ENCODE results near the gene UBE2V1.

The UBE2V1 gene

DNA sequence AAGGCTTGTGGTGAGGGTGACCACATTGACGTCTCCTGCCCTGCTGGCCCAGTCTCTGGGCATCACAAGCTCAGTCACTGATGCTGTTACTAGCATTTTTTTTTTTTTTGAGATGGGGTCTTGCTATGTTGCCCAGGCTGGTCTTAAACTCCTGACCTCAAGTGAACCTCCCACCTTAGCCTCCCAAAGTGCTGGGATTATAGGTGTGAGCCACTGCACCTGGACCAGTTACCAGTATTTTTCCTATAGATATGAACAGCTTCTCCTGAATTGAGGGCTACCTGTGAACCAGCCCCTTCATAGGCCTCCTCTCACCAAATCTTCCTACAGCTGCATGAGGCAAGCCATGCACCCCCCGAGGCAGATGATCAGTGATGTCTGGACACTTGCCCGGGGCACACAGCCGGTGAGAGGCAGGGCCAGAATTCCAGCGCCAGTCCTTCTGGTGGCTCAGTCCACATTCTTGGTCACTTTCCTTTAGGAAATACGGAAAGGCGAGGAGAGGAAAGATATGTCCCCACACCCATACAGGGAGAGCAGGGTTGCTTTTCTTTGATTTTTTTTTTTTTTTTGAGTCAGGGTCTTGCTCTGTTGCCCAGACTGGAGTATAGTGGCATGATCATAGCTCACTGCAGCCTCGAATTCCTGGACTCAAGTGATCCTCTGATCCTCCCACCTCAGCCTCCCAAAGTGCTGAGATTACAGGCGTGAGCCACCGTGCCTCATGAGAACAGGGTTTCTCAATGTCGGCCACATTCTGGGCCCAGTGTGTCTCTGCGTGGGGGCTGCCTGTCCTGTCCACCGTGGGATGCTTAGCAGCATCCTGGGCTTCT is 50.7 kb downstream of the UBE2V1 start:
- DNase-seq (ENCODE audit: low spot score): no peak

DNA sequence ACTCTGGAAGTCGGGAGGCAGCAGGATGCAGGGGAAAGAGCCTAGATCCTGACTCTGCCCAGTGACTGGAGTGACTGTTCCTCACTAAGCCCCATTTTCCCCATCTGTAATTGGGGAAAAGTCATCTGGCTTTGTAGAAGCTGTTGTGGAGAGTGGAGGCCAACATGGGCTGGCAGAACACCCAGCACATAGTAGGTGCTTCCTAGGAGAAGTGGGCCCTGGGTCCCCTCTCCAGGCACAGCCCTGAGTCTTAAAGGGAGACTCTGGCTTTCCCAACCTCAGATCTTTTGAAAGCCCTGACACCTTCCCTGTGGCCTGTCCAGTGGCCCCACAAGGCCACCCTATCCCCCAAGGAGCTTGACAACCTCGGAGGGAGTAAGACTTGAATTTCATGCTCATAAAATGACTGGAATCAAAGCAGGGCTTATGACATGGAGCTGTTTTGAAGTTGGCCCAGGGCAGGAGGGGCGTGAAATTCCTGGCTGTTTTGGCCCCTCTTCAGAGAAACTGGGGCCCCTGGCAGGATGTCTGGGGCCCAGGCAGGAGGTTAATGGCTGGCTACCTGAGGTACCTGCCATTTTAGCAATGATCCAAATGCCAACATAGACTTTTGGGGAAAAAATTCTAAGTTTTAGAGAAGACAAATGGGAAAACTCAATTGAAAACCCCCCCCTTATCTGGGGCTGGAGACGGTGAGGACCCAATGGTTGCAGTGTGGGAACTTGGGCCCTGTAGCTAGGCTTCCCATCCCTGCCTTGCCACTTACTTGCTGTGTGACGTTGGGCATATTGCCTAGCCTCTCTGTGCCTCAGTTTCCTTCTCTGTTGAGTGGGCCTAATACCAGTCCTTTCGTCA is 51.6 kb downstream of the UBE2V1 start:
- DNase-seq (ENCODE audit: low spot score): no peak

DNA sequence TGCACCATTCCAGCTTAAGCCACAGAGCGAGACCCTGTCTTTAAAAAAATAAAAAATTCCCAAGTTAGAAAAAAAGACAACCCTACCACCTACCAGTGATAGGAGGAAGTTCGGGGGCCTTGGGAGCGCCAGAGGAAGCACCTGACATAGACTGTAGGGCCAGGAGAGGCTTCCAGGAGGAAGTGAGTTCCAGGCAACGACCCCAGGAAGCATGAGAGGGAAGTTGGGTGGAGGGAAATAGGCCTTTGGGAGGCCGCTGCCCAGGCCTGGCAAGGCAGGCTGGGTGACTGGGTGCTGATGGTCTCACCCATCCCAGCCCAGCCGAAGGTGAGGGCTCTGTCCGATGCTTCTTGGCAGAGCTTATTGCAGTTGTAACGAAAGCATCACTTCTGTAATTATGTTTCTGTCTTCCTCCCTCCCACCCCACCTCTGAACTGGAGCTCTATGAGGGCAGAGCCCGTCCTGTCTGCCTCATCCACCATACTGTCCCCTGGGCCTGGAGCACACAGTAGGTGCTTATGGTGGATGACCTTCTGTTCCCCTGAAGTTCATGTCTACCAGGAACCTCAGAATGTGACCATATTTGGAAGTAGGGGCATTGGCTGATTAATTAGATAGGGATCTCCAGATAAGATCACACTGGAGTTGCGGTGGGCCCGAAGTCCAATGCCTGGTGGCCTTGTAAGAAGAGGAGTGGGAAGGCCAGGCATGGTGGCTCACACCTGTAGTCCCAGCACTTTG is 54.1 kb downstream of the UBE2V1 start:
- DNase-seq (ENCODE audit: low spot score): no peak

DNA sequence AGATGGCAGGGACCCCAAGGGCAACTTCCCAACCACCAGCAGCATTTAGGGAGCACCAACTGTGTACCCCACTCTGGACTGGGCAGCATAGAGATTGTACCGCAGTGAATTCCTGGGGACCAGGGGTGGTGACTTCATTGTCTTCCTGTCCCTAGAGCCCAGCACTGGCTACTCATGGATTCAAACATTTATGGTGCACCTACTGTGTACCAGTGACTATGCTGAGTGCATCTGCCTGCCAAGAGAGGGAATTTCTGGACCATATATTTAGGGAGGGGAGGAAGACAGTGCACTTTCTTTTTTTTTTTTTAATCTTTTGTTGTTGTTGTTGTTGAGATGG is 55.3 kb downstream of the UBE2V1 start:
- DNase-seq (ENCODE audit: low spot score): no peak

DNA sequence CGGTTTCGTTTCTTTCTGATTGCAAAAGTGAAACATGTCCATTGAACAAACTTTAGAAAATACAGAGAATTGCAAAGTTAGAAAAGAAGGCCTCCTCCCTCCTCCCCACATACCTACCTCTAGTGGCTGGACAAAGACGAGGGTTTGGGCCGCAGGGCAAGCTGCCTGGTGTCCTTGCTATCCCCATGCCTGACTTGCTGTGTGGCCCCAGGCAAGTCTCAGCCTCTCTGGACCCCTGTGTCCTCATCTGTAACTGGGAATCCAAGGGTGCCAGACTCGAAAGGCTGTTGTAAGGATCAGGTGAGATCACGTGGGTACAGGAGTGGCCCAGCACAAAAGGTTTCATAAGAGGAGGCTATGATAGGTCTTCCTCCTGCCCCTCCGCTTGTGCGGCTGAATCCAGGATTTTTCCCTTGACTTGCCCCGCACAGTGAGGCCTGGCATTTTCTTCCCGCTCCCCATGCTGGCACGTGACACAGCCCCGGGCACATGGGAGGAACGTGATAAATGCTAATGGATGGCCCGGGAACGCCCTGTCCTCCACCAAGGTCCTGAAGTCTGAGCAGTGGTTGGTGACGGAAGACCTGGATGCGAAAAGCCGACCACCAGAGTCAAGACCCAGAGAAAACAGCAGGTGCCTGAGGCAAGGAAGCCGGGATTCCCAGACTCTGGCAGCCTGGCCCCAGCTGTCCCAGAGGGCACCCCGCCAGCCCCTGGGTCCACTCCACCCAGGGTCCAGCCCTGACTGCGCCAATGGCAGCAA is 55.8 kb downstream of the UBE2V1 start:
- DNase-seq (ENCODE audit: low spot score): no peak

DNA sequence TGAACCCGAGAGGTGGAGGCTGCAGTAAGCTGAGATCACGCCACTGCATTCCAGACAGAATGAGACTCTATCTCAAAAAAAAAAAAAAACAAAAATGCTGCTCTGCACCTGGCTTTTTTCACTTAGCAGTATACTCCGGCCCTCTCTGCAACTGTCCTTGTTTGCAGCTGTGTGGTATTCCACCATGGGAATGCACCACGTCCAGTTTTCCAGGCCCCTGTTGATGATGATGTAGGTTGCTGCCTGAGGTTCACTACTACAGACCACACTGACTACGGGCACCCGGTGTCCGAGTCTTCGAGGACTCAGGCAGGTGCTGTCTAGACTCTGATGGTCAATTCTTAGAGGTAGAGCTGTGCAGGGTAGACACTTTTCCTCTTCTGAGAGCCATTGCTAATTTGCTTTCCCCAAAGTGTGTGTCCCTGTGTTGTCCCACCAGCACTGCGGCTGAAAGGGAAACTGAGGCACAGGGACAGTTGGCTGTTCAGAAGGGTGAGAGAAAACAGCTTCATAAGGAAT is 56.5 kb downstream of the UBE2V1 start:
- DNase-seq (ENCODE audit: low spot score): no peak

DNA sequence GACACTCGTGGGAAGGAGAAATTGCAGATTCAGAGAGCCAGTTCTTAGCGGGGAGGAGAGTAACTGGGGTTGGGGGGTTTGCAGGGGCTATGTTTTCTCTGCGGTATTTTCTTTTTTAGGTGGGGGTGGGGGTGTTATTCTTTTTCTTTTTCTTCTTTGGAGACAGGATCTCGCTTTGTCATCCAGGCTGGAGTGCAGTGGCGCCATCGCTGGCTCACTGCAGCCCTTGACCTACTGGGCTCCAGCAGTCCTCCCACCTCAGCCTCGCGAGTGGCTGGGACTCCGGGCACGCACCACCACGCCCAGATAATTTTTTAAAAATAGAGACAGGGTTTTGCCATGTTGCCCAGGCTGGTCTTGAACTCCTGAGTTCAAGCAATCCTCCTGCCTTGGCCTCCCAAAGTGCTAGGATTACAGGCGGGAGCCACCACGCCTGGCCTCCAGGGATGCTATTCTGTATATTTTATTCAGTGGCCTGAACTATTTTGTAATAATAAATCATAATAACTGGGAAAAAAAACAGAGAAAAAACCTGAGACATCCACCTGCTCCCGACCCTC is 57.3 kb downstream of the UBE2V1 start:
- no peak for DNase-seq (ENCODE audit: low spot score)

DNA sequence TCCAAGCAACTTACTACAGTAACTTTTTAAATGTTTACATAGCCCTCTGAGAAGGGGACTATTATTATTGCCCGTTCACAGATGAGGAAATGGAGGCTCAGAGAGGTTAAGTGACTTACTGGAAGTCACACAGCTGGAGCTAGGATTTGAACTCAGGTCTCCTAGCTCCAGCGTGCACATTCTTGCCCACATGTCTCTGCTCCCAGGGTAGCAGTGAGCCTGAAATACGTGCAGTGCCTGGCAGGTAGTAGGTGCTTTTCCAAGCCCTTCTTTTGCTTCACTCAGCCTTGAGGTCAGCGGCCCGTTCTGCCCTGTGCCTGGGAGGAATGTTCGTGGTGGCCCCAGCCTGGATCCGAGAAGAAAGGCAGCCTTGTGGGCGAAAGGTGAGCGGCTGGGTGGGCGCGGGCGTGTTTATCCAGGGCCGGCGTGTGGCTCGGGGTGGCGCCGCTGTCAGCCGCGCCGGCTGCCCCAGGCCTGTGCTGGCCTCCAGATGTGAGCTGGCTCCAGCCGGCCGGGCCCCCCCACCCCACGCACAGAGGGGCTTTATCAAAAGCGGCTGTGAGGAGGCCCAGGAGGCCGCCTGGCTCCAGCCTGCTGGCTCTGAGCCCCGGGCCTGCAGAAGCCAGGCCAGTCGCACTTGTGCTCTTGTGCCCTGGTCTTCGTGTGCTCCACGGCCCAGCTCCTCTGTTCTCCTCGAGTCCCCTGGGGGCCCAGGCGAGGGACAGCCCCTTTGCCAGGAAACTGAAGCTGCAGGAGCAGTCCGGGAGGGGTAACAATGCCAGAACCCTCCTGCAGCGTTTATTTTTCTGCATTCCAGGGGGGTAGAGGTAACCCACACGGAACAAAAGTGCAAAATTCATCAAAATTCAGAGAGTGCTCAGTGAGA is 58.1 kb downstream of the UBE2V1 start:
- DNase-seq (ENCODE audit: low spot score): peak; percentile 58

DNA sequence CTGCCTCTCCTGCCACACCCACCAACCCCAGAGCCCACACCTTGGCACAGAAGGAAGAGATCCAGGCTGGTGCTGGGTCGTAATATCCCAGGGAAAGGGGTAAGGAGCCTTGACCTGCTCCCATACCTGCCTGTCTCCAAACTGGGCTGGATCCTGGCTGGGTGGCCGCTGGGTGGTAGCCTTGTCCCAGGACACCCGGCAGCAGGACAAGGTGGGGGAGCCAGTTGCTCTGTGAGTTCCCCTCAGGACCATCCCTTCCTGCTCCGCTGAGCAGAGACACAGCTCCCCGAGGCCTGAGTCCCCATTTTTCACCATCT is 58.8 kb downstream of the UBE2V1 start:
- DNase-seq (ENCODE audit: low spot score): no peak

DNA sequence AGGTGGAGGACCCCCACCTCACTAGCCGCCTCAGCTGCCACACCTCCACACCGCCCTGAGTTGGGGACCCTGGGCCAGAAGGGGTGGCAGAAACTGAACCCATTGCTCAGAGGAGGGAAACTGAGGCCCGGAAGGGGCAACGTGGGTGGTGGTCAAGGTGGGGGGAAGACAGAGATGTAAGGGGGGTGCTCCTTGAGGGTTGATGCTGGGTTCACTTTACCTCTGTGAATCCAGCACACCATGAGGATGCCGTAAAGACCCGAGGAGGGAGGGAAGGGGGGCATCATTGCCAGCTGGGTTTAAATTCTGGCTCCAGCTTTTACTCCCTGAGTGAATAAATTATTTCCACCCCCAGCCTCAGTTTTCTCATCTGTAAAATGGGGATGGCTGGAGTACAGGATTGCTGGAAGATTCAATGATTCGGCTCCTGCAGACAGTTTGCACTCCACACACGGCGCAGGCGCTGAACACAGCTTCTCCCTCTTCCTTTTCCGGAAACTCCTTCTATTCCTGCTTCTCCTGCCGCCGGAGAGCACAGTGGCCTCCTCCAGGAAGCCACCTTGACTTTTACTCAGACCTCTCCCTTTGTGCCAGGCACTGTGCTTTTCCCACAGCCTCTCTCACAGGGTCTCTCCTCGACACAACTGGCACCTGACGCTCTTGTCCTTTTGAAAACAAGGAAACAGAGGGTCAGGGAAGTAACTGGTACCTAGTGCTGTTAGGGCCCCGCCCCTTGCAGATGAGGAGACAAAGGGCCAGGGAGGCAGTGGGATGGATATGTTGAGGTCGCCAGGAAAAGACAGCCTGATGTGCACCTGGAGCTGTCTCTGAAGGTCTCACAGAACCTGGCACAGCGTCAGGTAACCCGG is 59.4 kb downstream of the UBE2V1 start:
- DNase-seq (ENCODE audit: low spot score): no peak

DNA sequence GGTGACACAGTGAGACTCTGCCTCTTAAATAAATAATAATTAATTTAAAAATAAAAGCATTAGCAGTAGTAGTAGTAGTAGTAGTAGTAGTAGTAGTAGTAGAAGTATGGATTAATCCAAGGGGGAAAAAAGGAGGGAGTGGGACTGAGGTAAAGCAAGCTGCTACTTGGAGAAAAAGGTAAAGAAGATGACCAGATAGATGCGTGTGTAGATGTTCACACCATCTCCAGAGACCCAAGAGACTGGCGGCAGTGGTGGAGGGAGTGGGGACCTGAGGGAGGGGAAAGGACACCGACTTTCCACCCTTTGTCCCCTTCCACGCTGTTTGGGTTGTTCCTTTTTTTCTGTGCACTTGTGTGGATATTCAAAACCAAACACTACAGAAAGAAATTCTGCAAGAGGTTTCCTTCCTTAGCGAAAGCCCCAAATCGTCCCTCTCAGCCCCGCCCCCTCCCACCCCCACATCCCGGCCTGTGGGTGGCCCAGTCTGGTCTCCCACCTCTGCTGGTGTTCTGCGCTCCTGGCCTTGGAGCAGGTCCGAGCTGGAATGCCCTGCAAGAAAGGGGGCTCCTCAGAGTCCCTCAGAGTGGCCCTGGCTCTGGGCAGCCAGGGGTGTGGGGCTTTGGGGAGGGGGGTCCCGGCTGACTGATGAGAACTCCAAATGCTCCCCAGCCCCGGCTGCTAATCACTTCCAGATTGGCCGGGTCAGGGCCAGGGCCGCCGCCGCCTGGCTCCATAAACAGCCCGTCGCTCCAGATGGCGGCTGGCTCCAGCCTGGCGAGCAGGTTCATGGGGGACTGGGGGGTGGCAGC is 60.2 kb downstream of the UBE2V1 start:
- DNase-seq (ENCODE audit: low spot score): no peak

DNA sequence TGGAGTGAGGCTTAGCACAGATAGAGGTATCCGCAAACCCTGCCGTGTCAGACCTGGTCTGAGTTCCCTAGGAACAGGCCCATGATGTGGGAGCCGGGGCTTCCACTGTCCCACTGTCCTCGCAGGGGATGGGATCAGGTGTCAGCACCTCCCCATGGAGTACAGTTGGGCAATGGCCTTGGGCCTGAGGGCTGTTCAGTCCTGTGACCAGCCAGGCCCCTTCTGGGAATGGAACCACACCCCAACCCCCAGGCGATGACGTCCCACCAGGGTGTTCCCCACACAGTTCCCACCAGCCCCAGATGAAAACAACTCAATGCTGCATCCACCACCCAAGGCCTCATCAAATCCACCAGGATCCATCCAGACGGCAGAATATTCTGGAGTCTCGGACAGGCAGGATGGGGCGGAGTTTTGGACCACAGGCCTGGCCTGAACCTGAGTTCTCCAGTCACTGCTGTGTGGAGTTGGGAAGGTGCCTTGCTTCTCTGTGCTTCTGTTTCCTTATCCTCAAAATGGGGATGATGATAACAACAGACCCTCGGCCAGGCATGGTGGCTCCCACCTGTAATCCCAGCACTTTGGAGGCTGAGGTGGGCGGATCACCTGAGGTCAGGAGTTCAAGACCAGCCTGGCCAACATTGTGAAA is 62.2 kb downstream of the UBE2V1 start:
- DNase-seq (ENCODE audit: low spot score): no peak

DNA sequence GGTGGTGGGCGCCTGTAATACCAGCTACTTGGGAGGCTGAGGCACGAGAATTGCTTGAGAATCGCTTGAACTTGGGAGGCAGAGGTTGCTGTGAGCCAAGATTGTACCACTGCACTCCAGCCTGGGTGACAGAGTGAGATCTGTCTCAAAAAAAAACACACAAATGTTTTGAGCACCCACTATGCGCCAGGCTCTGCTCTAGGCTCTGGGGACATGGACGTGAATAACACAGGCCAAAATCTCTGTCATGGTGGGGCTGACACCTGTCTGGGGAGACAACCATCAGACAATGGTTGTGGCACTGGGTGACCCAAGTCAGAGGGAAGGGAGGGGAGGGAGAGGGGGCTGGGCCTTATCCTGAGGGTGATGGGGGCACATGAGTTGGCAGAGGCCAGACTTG is 62.7 kb downstream of the UBE2V1 start:
- no peak for DNase-seq (ENCODE audit: low spot score)

DNA sequence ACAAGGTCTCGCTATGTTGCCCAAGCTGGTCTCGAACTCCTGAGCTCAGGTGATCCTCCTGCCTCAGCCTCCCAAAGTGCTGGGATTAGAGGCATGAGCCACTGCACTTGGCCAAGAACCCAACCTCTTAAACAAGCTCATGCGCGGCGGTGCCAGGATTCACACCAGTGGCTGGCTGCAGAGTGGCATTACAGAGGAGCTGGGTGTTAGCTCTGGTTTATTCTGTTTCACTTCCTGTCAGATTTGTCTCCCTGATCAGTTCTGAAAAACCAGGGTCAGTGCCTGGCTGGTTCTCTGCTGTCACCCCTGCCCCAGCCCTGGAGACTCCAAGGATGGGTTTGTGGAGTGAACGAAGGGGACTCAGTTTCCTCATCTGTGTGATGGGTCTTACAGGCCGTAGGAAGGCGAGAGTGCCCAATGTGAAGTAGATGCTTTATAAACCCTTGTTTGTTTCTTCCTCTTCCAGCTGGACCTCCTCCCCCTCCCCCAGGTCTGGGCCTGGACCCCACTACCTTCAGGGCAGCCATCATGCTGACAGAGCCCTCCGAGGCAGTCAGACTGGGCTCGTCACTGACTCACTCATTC is 63.4 kb downstream of the UBE2V1 start:
- DNase-seq (ENCODE audit: low spot score): no peak

DNA sequence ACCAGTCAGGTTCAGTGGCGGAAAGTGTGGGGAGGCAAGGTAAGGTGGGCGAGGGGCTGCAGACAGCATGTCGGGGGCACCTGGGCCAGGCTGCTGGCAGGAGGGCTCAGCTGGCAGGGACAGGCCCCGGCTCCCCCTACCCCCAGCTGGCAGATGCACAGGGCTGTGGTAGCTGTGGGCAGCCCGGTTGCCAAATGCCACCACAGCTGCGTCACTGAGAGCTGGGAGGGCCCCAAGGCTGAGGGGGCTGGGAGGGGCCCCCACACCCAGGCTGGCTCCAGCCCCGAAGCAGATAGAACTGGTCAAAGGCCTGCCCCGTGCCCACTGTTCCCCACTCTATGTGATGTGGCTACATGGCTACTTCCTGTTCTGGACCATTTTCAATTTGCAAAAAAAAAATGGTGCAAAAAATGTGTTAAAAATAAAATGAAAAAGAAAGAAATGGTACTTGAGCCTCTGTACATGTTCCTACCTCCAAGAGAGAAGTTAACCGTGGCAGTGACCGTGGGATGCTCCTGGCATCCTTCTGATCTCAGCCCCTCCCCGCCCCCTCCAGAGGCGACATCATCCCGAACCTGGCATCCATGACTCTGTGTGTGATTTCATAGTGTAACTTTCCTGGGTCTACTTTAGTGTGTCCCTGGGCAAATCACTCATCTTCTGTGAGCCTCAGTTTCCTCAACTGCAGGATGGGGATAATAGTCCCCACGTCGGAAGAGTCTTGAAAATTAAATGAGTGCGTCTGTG is 64.4 kb downstream of the UBE2V1 start:
- DNase-seq (ENCODE audit: low spot score): peak; percentile 78

DNA sequence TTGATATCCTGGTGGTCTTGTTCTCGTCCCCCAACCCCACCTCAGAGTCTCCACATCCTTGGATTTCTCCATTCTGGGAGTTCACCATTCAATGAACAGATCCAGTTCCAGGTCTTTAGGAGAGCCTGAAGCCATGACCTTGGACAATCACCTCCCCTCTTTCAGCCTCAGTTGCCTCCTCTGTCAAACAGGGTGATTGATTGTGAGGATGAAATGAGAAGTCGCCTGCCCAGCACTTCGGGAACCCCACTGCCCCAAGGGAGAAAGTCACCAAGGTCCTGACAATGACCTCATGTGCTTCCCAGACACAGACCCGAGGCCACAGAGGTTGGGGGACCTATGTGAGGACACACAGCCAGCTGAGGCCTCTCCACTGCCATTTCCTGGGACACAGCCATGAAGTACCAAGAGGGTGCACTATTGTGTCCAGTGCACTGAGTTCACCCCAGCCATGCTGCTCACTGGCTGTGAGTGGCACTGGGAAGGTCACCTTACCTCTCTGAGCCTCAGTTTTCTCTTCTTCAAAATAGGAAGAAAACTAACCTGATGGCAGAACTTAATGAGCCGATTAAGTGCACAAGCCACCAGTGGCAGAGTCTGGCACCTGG is 68.5 kb downstream of the UBE2V1 start:
- no peak for DNase-seq (ENCODE audit: low spot score)
